Loucy (cell line): ENCODE measurements around the gene IL36G.

ENCODE experiments used
- H2AFZ ChIP-seq: fragments of 200-600 bp; sonication (generic); 2 replicates; pipeline ENCODE4 v1.6.0; 2016; ENCODE audit warnings: antibody characterized with exemption, mild to moderate bottlenecking, low read length, moderate library complexity
- H3F3A ChIP-seq: fragments of 200-600 bp; 2 replicates; pipeline ENCODE4 v1.6.0; 2016; ENCODE audit warnings: antibody characterized with exemption, low read depth, mild to moderate bottlenecking
- H3K27me3 ChIP-seq: fragments of 200-600 bp; sonication (generic); 2 replicates; pipeline ENCODE4 v1.6.1; 2014; ENCODE audit warnings: low read length, mild to moderate bottlenecking; ENCODE audit not compliant: insufficient read depth, poor library complexity, severe bottlenecking
- H3K36me3 ChIP-seq: fragments of 200-600 bp; sonication (generic); 2 replicates; pipeline ENCODE4 v1.6.1; 2016; ENCODE audit warnings: low read length; ENCODE audit not compliant: insufficient read depth
- H3K4me1 ChIP-seq: fragments of 200-600 bp; sonication (generic); 2 replicates; pipeline ENCODE4 v1.5.1; 2014; ENCODE audit warnings: low read length, mild to moderate bottlenecking; ENCODE audit not compliant: insufficient read depth, poor library complexity, severe bottlenecking
- H3K4me2 ChIP-seq: fragments of 200-600 bp; sonication (generic); 2 replicates; pipeline ENCODE4 v1.6.0; 2014; ENCODE audit warnings: antibody characterized with exemption, low read length, low read depth, mild to moderate bottlenecking; ENCODE audit not compliant: poor library complexity, severe bottlenecking
- H3K4me3 ChIP-seq: fragments of 200-600 bp; sonication (generic); 2 replicates; pipeline ENCODE4 v1.5.1; 2014; ENCODE audit warnings: low read length, mild to moderate bottlenecking, mixed read lengths; ENCODE audit not compliant: poor library complexity, severe bottlenecking
- H3K79me2 ChIP-seq: fragments of 200-600 bp; sonication (generic); 2 replicates; pipeline ENCODE4 v1.6.1; 2014; ENCODE audit warnings: low read length; ENCODE audit not compliant: insufficient read depth
- H3K9ac ChIP-seq: fragments of 200-600 bp; sonication (generic); 2 replicates; pipeline ENCODE4 v1.6.0; 2014; ENCODE audit warnings: mild to moderate bottlenecking, low read depth, low read length, moderate library complexity; ENCODE audit not compliant: poor library complexity, severe bottlenecking
- H3K9me2 ChIP-seq: fragments of 200-600 bp; sonication (generic); replicated peaks from 2 replicates; pipeline ENCODE4 v1.6.1; 2016; ENCODE audit warnings: low read depth, low read length, mixed read lengths
- H3K9me3 ChIP-seq: fragments of 200-600 bp; sonication (generic); 2 replicates; pipeline ENCODE4 v1.6.1; 2014; ENCODE audit warnings: mild to moderate bottlenecking, antibody characterized with exemption, low read length, low read depth; ENCODE audit not compliant: insufficient read depth
- H4K20me1 ChIP-seq: fragments of 200-600 bp; sonication (generic); 2 replicates; pipeline ENCODE4 v1.6.0; 2014; ENCODE audit warnings: antibody characterized with exemption, low read length, mild to moderate bottlenecking; ENCODE audit not compliant: insufficient read depth, poor library complexity, severe bottlenecking
- EZH2phosphoT487 ChIP-seq: fragments of 200-600 bp; IDR thresholded peaks from 2 replicates; pipeline ENCODE4 v1.6.1; 2018; ENCODE audit warnings: antibody characterized with exemption, mild to moderate bottlenecking, moderate library complexity, borderline replicate concordance
- TF ChIP-seq, protein P1 (sequence below): fragments of 200-600 bp; sonication (generic); conservative IDR thresholded peaks from 2 replicates; pipeline ENCODE4 v1.5.1; 2014; ENCODE audit warnings: mild to moderate bottlenecking, antibody characterized with exemption, low read length

The IL36G gene

GRCh38 chr2:112946086-112946485, 31.7 kb upstream of the IL36G start:
- Histone ChIP-seq H3K9me3 (peaks cover 8% of the 10 kb centered on the region), H2AFZ (no peak overlapping the region), H3K4me3 (no peak overlapping the region), H3K36me3 (no peaks in the 10 kb centered on the region), H3F3A (no peaks in the 10 kb centered on the region), H3K4me1 (no peaks in the 10 kb centered on the region), H3K27me3 (peaks cover 5% of the 10 kb centered on the region), H3K4me2 (no peak overlapping the region), H3K79me2 (no peaks in the 10 kb centered on the region), H3K9me2 (no peaks in the 10 kb centered on the region), H4K20me1 (no peaks in the 10 kb centered on the region), H3K9ac (no peak overlapping the region)
- TF ChIP-seq, protein P1, sequence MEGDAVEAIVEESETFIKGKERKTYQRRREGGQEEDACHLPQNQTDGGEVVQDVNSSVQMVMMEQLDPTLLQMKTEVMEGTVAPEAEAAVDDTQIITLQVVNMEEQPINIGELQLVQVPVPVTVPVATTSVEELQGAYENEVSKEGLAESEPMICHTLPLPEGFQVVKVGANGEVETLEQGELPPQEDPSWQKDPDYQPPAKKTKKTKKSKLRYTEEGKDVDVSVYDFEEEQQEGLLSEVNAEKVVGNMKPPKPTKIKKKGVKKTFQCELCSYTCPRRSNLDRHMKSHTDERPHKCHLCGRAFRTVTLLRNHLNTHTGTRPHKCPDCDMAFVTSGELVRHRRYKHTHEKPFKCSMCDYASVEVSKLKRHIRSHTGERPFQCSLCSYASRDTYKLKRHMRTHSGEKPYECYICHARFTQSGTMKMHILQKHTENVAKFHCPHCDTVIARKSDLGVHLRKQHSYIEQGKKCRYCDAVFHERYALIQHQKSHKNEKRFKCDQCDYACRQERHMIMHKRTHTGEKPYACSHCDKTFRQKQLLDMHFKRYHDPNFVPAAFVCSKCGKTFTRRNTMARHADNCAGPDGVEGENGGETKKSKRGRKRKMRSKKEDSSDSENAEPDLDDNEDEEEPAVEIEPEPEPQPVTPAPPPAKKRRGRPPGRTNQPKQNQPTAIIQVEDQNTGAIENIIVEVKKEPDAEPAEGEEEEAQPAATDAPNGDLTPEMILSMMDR = no peak
- TF ChIP-seq EZH2phosphoT487 = no peak

DNA sequence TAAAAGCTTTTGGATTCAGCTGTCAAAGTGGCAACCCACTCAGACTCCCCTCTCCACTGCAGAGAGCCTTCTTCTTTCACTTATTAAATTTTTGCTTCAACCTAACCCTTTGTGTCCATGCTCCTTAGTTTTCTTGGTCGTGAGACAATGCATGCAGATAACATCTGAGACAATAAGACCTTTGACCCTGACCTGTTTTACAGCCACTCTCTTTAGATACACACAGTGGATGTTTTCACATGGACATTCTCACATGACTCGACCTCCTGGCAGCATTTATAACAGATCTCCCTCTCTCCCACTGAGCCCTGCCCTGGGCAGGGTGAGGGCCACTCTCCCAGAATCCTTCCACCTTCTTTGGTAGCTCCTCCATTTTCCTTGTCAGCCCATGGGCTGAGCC, 30.4 kb upstream of the IL36G start:
- no peaks in the 10 kb centered on the region for H3K36me3 ChIP-seq
- no peak overlapping the region for H3K4me3 ChIP-seq
- H3K4me2 ChIP-seq = no peak overlapping the region
- no peak overlapping the region for H2AFZ ChIP-seq
- H3K9me2 ChIP-seq = no peaks in the 10 kb centered on the region
- no peaks in the 10 kb centered on the region for H3K4me1 ChIP-seq
- no peaks in the 10 kb centered on the region for H3F3A ChIP-seq
- H3K79me2 ChIP-seq = no peaks in the 10 kb centered on the region
- no peaks in the 10 kb centered on the region for H4K20me1 ChIP-seq
- H3K9me3 ChIP-seq = peaks cover 8% of the 10 kb centered on the region
- no peak overlapping the region for H3K9ac ChIP-seq
- H3K27me3 ChIP-seq = peaks cover 5% of the 10 kb centered on the region
- no peak for TF ChIP-seq EZH2phosphoT487
- TF ChIP-seq, protein P1 = no peak

DNA sequence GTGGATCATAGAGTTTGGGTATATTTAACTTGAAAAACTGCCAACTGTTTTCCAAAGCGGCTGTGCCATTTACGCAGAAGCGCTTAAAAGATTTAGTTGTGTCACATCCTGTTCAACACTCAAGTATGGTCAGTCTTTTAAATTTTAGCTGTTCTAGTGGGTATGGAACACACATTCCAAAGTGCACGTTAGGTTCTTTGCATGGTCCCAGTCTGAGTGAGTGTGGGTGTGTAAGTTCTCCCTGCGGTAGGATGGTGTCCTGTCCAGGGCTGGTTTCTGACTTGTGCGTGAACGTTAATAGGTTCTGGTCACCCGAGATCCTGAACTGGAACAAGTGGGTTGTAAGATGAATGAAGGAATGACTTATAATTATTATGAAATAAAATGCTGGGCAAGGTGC, 28.4 kb upstream of the IL36G start:
- Histone ChIP-seq H3K79me2 (no peaks in the 10 kb centered on the region), H3K9ac (no peak overlapping the region), H3K4me3 (no peak overlapping the region), H3K9me2 (no peaks in the 10 kb centered on the region), H3K36me3 (no peaks in the 10 kb centered on the region), H3F3A (no peaks in the 10 kb centered on the region), H2AFZ (no peak overlapping the region), H4K20me1 (no peaks in the 10 kb centered on the region), H3K4me2 (no peak overlapping the region), H3K27me3 (peaks cover 11% of the 10 kb centered on the region), H3K9me3 (peaks cover 8% of the 10 kb centered on the region), H3K4me1 (no peaks in the 10 kb centered on the region)
- TF ChIP-seq, protein P1 = no peak
- TF ChIP-seq EZH2phosphoT487 = no peak
